Kidney epithelial cell (primary cell): ENCODE measurements around the gene USP15. TPM values are rescaled to one million over a fixed set of nuclear protein-coding genes. Genes with fewer than 3 reads are reported as not detected.
"Not testable (repeated sequence)": the region's sequence is repeated elsewhere in the genome, so short reads cannot be mapped to it uniquely, and the experiment has no call there.

ENCODE experiments used
- DNase-seq: peaks from one replicate; pipeline ENCODE4 v3.0.0-alpha.2; 2010; ENCODE audit warnings: low read depth
- H3K27me3 ChIP-seq: 2 replicates; pipeline ENCODE4 v1.6.0; 2011; ENCODE audit warnings: low read length; ENCODE audit not compliant: control insufficient read depth, insufficient read depth
- H3K36me3 ChIP-seq: 2 replicates; pipeline ENCODE4 v1.5.1; 2011; ENCODE audit warnings: low read length; ENCODE audit not compliant: control insufficient read depth, insufficient read depth
- H3K4me3 ChIP-seq: 2 replicates; pipeline ENCODE4 v1.5.1; 2011; ENCODE audit warnings: low read depth, mild to moderate bottlenecking, control low read depth, low read length
- CTCF ChIP-seq: IDR thresholded peaks from 2 replicates; pipeline ENCODE4 v1.5.1; 2011; ENCODE audit warnings: mild to moderate bottlenecking, moderate library complexity, low read length, control low read depth, inconsistent platforms; ENCODE audit not compliant: insufficient read depth, poor library complexity, severe bottlenecking
- total RNA-seq: library from RNA; depleted of rRNA; stranded (reverse); fragments of >200 nt; gene quantifications from 2 replicates; pipeline ENCODE4 v1.2.3, GENCODE V29; 2015

Gene USP15
- total RNA-seq, 1 donor from 2014 or later = 37.5 TPM

DNA sequence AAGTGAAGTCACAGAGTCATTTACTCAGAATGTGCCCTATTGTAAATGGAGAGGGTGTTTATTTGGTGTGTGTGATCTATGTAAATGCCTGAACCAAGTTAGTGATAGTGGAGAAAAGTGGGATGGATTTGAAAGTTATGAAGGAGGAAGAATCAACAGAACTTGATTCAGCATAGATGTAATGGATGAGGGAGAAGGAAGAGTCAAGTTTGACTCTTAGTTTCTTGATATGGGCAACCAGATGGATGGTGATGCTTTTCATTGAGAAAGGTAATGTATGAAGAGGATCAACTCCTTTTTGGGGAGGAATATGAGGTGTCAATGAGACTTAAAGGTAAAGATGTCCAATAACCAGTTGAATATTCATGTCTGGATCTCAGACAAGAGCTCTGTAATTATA, 199.8 kb downstream of the USP15 start:
- no peak for TF ChIP-seq CTCF
- H3K27me3 ChIP-seq = no peaks in the 10 kb centered on the region
- H3K36me3 ChIP-seq = no peaks in the 10 kb centered on the region
- no peak overlapping the region for H3K4me3 ChIP-seq
- DNase-seq = no peak

- H3K36me3 ChIP-seq, H3K4me3 ChIP-seq, H3K27me3 ChIP-seq, DNase-seq: not testable (repeated sequence)
These were observed 201.1 kb downstream of the USP15 start for GRCh38 chr12:62461171-62461837.

DNA sequence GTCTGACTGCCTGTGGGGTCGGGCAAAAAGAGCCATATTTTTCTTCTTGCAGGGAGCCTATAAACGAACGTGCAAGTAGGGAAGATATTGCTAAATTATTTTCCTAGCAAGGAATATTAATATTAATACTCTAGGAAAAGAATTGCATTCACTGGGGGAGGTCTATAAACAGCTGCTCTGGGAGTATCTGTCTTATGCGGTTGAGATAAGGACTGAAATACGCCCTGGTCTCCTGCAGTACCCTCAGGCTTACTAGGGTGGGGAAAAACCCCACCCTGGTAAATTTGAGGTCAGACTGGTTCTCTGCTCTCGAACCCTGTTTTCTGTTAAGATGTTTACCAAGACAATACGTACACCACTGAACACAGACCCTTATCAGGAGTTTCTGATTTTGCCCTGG, 203.0 kb downstream of the USP15 start:
- not testable (repeated sequence) for DNase-seq, H3K4me3 ChIP-seq, H3K27me3 ChIP-seq, H3K36me3 ChIP-seq

Other genes with a start within 250 kb of the USP15 start
- 16.9 and 17.9 TPM in 2 replicates for gene MON2, start 206.4 kb downstream of the USP15 start, total RNA-seq